ENCODE results near the gene MDP1. TPM values are rescaled to one million over a fixed set of nuclear protein-coding genes. Genes with fewer than 3 reads are reported as not detected.
A peak's percentile ranks its signal among the peaks of the same experiment; 100 is the strongest.

Gene MDP1
- total and polyA plus RNA-seq, 2 donors, result 47.9 to 48.8 TPM

DNA sequence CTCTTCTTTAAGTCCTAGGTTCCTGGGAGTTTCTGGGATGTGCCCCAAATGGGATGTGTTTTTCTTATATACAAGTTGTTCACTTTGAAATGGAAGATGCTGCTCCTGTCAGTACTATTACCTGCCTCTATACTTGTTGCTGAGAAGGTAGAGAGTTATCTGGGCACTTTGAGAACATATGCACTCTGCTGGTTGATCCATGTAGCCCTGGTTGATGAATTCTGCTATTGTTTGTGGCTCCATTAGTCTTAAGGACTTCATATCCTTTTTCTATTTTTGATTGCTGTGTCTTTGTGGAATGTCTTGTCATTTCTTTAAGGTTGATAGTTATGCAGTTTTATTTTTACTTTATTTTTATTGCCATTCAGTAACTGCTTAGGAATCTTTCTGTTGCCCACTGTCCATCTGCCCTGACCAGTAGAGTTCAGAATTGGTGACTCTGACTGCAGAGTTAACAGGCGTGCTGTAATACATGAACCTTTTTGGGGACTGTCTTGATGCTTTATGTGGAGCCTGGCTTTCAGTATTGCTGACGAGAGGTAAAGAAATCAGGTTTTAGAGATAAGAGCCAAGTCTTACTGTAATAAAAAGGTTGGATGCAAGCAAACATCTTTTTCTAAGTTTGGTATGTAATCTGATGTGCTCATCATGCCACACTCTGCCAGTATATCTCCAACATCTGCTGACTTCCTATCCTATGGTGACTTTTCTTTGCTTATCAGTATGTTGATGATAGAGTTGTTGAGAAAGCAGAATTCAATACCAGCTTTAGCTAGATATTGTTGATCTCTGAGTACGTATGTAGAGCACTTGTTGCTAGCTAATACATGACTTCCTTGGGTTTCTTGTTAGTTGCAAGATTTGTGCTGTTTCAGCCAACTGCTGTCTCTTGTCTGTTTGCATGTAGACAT is 18.5 kb upstream of the MDP1 start:
- 95% methylated on average over 3 of the region's 3 CpGs for WGBS
- Histone ChIP-seq H3K27ac (ENCODE audit: low read depth in 1 of 2, low read length in 1 of 2) (no peak overlapping the region), H3K4me1 (ENCODE audit: control insufficient read depth in 2 of 2, insufficient read depth in 2 of 2, low read length in 2 of 2) (peaks cover 14 to 22% of the 10 kb centered on the region in 2 donors)

GRCh38 chr14:24233538-24233866 is 17.6 kb upstream of the MDP1 start:
- Histone ChIP-seq H3K4me1 (ENCODE audit: control insufficient read depth in 2 of 2, insufficient read depth in 2 of 2, low read length in 2 of 2) (peaks cover 14 to 22% of the 10 kb centered on the region in 2 donors), H3K4me3 (ENCODE audit: low read length in 2 of 2) (peak overlapping the region; percentile 66 to 77), H3K9me3 (ENCODE audit: control insufficient read depth in 2 of 2, insufficient read depth in 1 of 2, low read length in 1 of 2) (peaks cover 0 to 4% of the 10 kb centered on the region in 2 donors), H3K27me3 (ENCODE audit: control insufficient read depth in 2 of 2, insufficient read depth in 1 of 2, low read length in 1 of 2) (no peaks in the 10 kb centered on the region), H3K27ac (ENCODE audit: low read depth in 1 of 2, low read length in 1 of 2) (no peak overlapping the region), H3K36me3 (ENCODE audit: control insufficient read depth in 2 of 2, insufficient read depth in 2 of 2, low read length in 1 of 2) (peaks cover 28 to 38% of the 10 kb centered on the region in 2 donors)
- 78% methylated on average over 2 of the region's 2 CpGs for WGBS
- DNase-seq (ENCODE audit: low read depth in 6 of 9, low spot score in 9 of 9), result no peak

More for the DNA sequence above, 18.5 kb upstream of the MDP1 start:
- Histone ChIP-seq H3K36me3 (ENCODE audit: control insufficient read depth in 2 of 2, insufficient read depth in 2 of 2, low read length in 1 of 2) (peaks cover 36 to 47% of the 10 kb centered on the region in 2 donors), H3K4me3 (ENCODE audit: low read length in 2 of 2) (no peak overlapping the region), H3K27me3 (ENCODE audit: control insufficient read depth in 2 of 2, insufficient read depth in 1 of 2, low read length in 1 of 2) (no peaks in the 10 kb centered on the region), H3K9me3 (ENCODE audit: control insufficient read depth in 2 of 2, insufficient read depth in 1 of 2, low read length in 1 of 2) (peaks cover 0 to 4% of the 10 kb centered on the region in 2 donors)
- DNase-seq (ENCODE audit: low read depth in 6 of 9, low spot score in 9 of 9), result no peak

GRCh38 chr14:24232645-24233537 is 17.0 kb upstream of the MDP1 start, which contains the start of gene GMPR2:
TSS of gene GMPR2 (plus strand) at chr14:24232929. CDS start at chr14:24233254, 325 bp downstream.
- peaks cover 25 to 35% of the 10 kb centered on the region in 2 donors for H3K36me3 ChIP-seq (ENCODE audit: control insufficient read depth in 2 of 2, insufficient read depth in 2 of 2, low read length in 1 of 2)
- 4% methylated on average over 38 of the region's 38 CpGs for WGBS
- peaks cover 14 to 22% of the 10 kb centered on the region in 2 donors for H3K4me1 ChIP-seq (ENCODE audit: control insufficient read depth in 2 of 2, insufficient read depth in 2 of 2, low read length in 2 of 2)
- no peaks in the 10 kb centered on the region for H3K27me3 ChIP-seq (ENCODE audit: control insufficient read depth in 2 of 2, insufficient read depth in 1 of 2, low read length in 1 of 2)
- H3K4me3 ChIP-seq (ENCODE audit: low read length in 2 of 2), result peak within 1 kb of the TSS; percentile 66 to 77
- peaks cover 0 to 4% of the 10 kb centered on the region in 2 donors for H3K9me3 ChIP-seq (ENCODE audit: control insufficient read depth in 2 of 2, insufficient read depth in 1 of 2, low read length in 1 of 2)
- H3K27ac ChIP-seq (ENCODE audit: low read depth in 1 of 2, low read length in 1 of 2), result peak within 1 kb of the TSS; percentile 91 to 96
- DNase-seq (ENCODE audit: low read depth in 6 of 9, low spot score in 9 of 9), result peak in 1 of 9 donors; percentile 51

GRCh38 chr14:24232121-24232644 is 16.3 kb upstream of the MDP1 start, which contains the start of gene NEDD8:
TSS of gene NEDD8 (minus strand) at chr14:24232367. CDS start at chr14:24232267, 100 bp downstream.
- peak; percentile 81 to 96 (median 89) for DNase-seq (ENCODE audit: low read depth in 6 of 9, low spot score in 9 of 9)
- no peaks in the 10 kb centered on the region for H3K27me3 ChIP-seq (ENCODE audit: control insufficient read depth in 2 of 2, insufficient read depth in 1 of 2, low read length in 1 of 2)
- peak within 1 kb of the TSS; percentile 91 to 96 for H3K27ac ChIP-seq (ENCODE audit: low read depth in 1 of 2, low read length in 1 of 2)
- peaks cover 18 to 28% of the 10 kb centered on the region in 2 donors for H3K36me3 ChIP-seq (ENCODE audit: control insufficient read depth in 2 of 2, insufficient read depth in 2 of 2, low read length in 1 of 2)
- peak within 1 kb of the TSS; percentile 66 to 77 for H3K4me3 ChIP-seq (ENCODE audit: low read length in 2 of 2)
- peaks cover 14 to 22% of the 10 kb centered on the region in 2 donors for H3K4me1 ChIP-seq (ENCODE audit: control insufficient read depth in 2 of 2, insufficient read depth in 2 of 2, low read length in 2 of 2)
- H3K9me3 ChIP-seq (ENCODE audit: control insufficient read depth in 2 of 2, insufficient read depth in 1 of 2, low read length in 1 of 2), result peaks cover 0 to 4% of the 10 kb centered on the region in 2 donors
- WGBS, result under 1% methylated on average over 30 of the region's 30 CpGs

- Histone ChIP-seq H3K27me3 (ENCODE audit: control insufficient read depth in 2 of 2, insufficient read depth in 1 of 2, low read length in 1 of 2) (no peaks in the 10 kb centered on the region), H3K4me3 (ENCODE audit: low read length in 2 of 2) (peak overlapping the region; percentile 66 to 77), H3K36me3 (ENCODE audit: control insufficient read depth in 2 of 2, insufficient read depth in 2 of 2, low read length in 1 of 2) (peaks cover 11 to 21% of the 10 kb centered on the region in 2 donors), H3K27ac (ENCODE audit: low read depth in 1 of 2, low read length in 1 of 2) (peak overlapping the region; percentile 91 to 96), H3K4me1 (ENCODE audit: control insufficient read depth in 2 of 2, insufficient read depth in 2 of 2, low read length in 2 of 2) (peaks cover 14 to 22% of the 10 kb centered on the region in 2 donors), H3K9me3 (ENCODE audit: control insufficient read depth in 2 of 2, insufficient read depth in 1 of 2, low read length in 1 of 2) (peaks cover 0 to 4% of the 10 kb centered on the region in 2 donors)
- 17% methylated on average over 23 of the region's 23 CpGs for WGBS
- DNase-seq (ENCODE audit: low read depth in 6 of 9, low spot score in 9 of 9), result no peak
Observed at GRCh38 chr14:24231263-24232120, 15.6 kb upstream of the MDP1 start.

DNA sequence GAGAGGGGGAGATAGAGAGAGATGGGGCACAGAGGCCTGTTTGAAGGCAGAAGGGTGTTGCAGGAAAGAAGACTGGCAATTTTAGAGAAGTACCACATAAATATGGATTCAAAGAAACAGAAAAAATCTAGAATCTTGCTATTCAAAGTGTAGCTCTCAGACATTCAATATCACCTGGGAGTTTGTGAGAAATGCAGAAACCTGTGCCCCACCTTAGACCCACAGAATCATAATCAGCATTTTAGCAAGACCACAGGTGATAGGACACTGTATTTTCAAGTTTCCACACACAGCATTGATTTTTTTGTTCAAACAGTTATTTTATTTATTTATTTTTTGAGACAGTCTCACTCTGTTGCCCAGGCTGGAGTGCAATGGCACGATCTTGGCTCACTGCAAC is 13.0 kb upstream of the MDP1 start:
- no peak for DNase-seq (ENCODE audit: low read depth in 6 of 9, low spot score in 9 of 9)
- Histone ChIP-seq H3K36me3 (ENCODE audit: control insufficient read depth in 2 of 2, insufficient read depth in 2 of 2, low read length in 1 of 2) (peaks cover 3 to 6% of the 10 kb centered on the region in 2 donors), H3K4me1 (ENCODE audit: control insufficient read depth in 2 of 2, insufficient read depth in 2 of 2, low read length in 2 of 2) (peaks cover 14 to 22% of the 10 kb centered on the region in 2 donors), H3K27me3 (ENCODE audit: control insufficient read depth in 2 of 2, insufficient read depth in 1 of 2, low read length in 1 of 2) (no peaks in the 10 kb centered on the region), H3K9me3 (ENCODE audit: control insufficient read depth in 2 of 2, insufficient read depth in 1 of 2, low read length in 1 of 2) (peaks cover 0 to 4% of the 10 kb centered on the region in 2 donors), H3K4me3 (ENCODE audit: low read length in 2 of 2) (no peak overlapping the region), H3K27ac (ENCODE audit: low read depth in 1 of 2, low read length in 1 of 2) (no peak overlapping the region)
- 63% methylated on average over 1 of the region's 1 CpG for WGBS

DNA sequence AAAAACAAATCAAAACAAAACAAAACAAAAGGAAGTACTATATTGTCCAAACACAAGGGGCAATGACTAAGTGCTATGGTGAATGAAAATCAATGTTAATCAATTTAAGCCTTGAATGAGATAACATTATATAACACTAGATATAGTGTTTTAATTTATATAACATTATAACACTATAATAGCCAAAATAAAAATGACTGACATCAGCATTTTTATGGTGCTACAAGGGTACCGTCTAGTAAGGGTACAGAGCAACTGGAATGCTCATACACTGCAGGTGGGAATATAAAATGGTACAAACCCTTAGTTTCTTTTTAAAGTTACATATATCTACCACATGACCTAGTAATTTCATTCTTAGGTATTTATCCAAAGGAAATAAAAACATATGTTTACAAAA is 10.6 kb upstream of the MDP1 start:
- WGBS, result 100% methylated on average over 1 of the region's 1 CpG
- Histone ChIP-seq H3K9me3 (ENCODE audit: control insufficient read depth in 2 of 2, insufficient read depth in 1 of 2, low read length in 1 of 2) (peaks cover 0 to 1% of the 10 kb centered on the region in 2 donors), H3K4me3 (ENCODE audit: low read length in 2 of 2) (no peak overlapping the region), H3K36me3 (ENCODE audit: control insufficient read depth in 2 of 2, insufficient read depth in 2 of 2, low read length in 1 of 2) (peaks cover 3 to 6% of the 10 kb centered on the region in 2 donors), H3K27me3 (ENCODE audit: control insufficient read depth in 2 of 2, insufficient read depth in 1 of 2, low read length in 1 of 2) (no peaks in the 10 kb centered on the region), H3K27ac (ENCODE audit: low read depth in 1 of 2, low read length in 1 of 2) (no peak overlapping the region), H3K4me1 (ENCODE audit: control insufficient read depth in 2 of 2, insufficient read depth in 2 of 2, low read length in 2 of 2) (peaks cover 6 to 7% of the 10 kb centered on the region in 2 donors)
- DNase-seq (ENCODE audit: low read depth in 6 of 9, low spot score in 9 of 9), result no peak

DNA sequence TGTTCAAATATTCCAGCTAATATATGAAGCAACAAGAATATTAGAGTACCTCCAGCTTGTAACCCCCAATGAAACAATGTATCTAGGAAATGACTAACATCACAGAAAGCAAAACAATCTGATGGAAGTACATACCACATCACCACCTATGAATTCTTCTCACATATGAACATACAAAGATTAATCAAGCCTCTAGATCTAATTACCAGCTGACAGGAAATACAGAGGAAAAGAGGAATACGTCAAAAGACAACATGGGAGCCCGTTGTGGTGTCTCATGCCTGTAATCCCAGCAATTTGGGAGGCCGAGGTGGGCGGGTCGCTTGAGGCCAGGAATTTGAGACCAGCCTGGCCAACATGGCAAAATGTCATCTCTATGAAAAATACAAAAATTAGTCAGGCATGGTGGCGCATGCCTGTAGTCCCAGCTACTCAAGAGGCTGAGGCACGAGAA is 8.8 kb upstream of the MDP1 start:
- Histone ChIP-seq H3K27ac (ENCODE audit: low read depth in 1 of 2, low read length in 1 of 2) (no peak overlapping the region), H3K36me3 (ENCODE audit: control insufficient read depth in 2 of 2, insufficient read depth in 2 of 2, low read length in 1 of 2) (peaks cover 3 to 6% of the 10 kb centered on the region in 2 donors), H3K9me3 (ENCODE audit: control insufficient read depth in 2 of 2, insufficient read depth in 1 of 2, low read length in 1 of 2) (no peaks in the 10 kb centered on the region), H3K4me3 (ENCODE audit: low read length in 2 of 2) (no peak overlapping the region), H3K27me3 (ENCODE audit: control insufficient read depth in 2 of 2, insufficient read depth in 1 of 2, low read length in 1 of 2) (no peaks in the 10 kb centered on the region), H3K4me1 (ENCODE audit: control insufficient read depth in 2 of 2, insufficient read depth in 2 of 2, low read length in 2 of 2) (no peaks in the 10 kb centered on the region)
- no peak for DNase-seq (ENCODE audit: low read depth in 6 of 9, low spot score in 9 of 9)
- WGBS, result 95% methylated on average over 7 of the region's 7 CpGs
